ENCODE measurements around the gene ZFP64. TPM values are rescaled to one million over a fixed set of nuclear protein-coding genes. Genes with fewer than 3 reads are reported as not detected.

The ZFP64 gene
- total and polyA plus RNA-seq, 9 donors: 6.3 to 16.4 (median 9.8) TPM

GRCh38 chr20:52171025-52171424, 20.6 kb downstream of the ZFP64 start:
- DNase-seq: no peak
- intact Hi-C loops (cut with DNase I): no loop called here
- no peaks in the 10 kb centered on the region for H3K27me3 ChIP-seq
- 95 to 96% (median 95%) methylated on average over 8 of the region's 8 CpGs for WGBS, 3 donors
- no peaks in the 10 kb centered on the region for H3K4me1 ChIP-seq (ENCODE audit: insufficient read depth)
- H3K36me3 ChIP-seq: no peaks in the 10 kb centered on the region
- no peaks in the 10 kb centered on the region for H3K9me3 ChIP-seq
- no peak overlapping the region for H3K27ac ChIP-seq
- no peak overlapping the region for H3K4me3 ChIP-seq
- TF ChIP-seq EP300 (IDR thresholded peaks at IDR 0.05) (no peak), POLR2A (IDR thresholded peaks at IDR 0.05) (no peak), CTCF (IDR thresholded peaks at IDR 0.05) (no peak)

- intact Hi-C loops (cut with DNase I): no loop called here
- DNase-seq: no peak
- no peaks in the 10 kb centered on the region for H3K9me3 ChIP-seq
- no peaks in the 10 kb centered on the region for H3K36me3 ChIP-seq
- H3K4me1 ChIP-seq (ENCODE audit: insufficient read depth): no peaks in the 10 kb centered on the region
- H3K4me3 ChIP-seq: no peak overlapping the region
- TF ChIP-seq EP300 (IDR thresholded peaks at IDR 0.05): no peak
- no peak for TF ChIP-seq CTCF (IDR thresholded peaks at IDR 0.05)
- no peak for TF ChIP-seq POLR2A (IDR thresholded peaks at IDR 0.05)
- 96 to 100% (median 100%) methylated on average over 1 of the region's 1 CpG for WGBS, 3 donors
- H3K27ac ChIP-seq: no peak overlapping the region
- no peaks in the 10 kb centered on the region for H3K27me3 ChIP-seq
Observed at GRCh38 chr20:52168116-52168515, 23.5 kb downstream of the ZFP64 start.

GRCh38 chr20:52167232-52167840, 24.2 kb downstream of the ZFP64 start:
- Histone ChIP-seq H3K9me3 (no peaks in the 10 kb centered on the region), H3K27me3 (no peaks in the 10 kb centered on the region), H3K4me3 (no peak overlapping the region), H3K4me1 (ENCODE audit: insufficient read depth) (no peaks in the 10 kb centered on the region), H3K36me3 (no peaks in the 10 kb centered on the region), H3K27ac (no peak overlapping the region)
- intact Hi-C loops (cut with DNase I): no loop called here
- TF ChIP-seq CTCF (IDR thresholded peaks at IDR 0.05) (no peak), EP300 (IDR thresholded peaks at IDR 0.05) (no peak), POLR2A (IDR thresholded peaks at IDR 0.05) (no peak)
- 96 to 98% (median 98%) methylated on average over 4 of the region's 4 CpGs for WGBS, 3 donors
- no peak for DNase-seq

GRCh38 chr20:52166150-52166549, 25.4 kb downstream of the ZFP64 start:
- no peaks in the 10 kb centered on the region for H3K36me3 ChIP-seq
- H3K27ac ChIP-seq: no peak overlapping the region
- H3K27me3 ChIP-seq: no peaks in the 10 kb centered on the region
- H3K9me3 ChIP-seq: no peaks in the 10 kb centered on the region
- no peaks in the 10 kb centered on the region for H3K4me1 ChIP-seq (ENCODE audit: insufficient read depth)
- H3K4me3 ChIP-seq: no peak overlapping the region
- no peak for DNase-seq
- intact Hi-C loops (cut with DNase I): no loop called here
- TF ChIP-seq CTCF (IDR thresholded peaks at IDR 0.05) (no peak), POLR2A (IDR thresholded peaks at IDR 0.05) (no peak), EP300 (IDR thresholded peaks at IDR 0.05) (no peak)
- WGBS, 3 donors: 98 to 100% (median 100%) methylated on average over 1 of the region's 1 CpG
